ENCODE data around the gene CYP1B1.
"Not testable (repeated sequence)": the region's sequence is repeated elsewhere in the genome, so short reads cannot be mapped to it uniquely, and the experiment has no call there.

The CYP1B1 gene

DNA sequence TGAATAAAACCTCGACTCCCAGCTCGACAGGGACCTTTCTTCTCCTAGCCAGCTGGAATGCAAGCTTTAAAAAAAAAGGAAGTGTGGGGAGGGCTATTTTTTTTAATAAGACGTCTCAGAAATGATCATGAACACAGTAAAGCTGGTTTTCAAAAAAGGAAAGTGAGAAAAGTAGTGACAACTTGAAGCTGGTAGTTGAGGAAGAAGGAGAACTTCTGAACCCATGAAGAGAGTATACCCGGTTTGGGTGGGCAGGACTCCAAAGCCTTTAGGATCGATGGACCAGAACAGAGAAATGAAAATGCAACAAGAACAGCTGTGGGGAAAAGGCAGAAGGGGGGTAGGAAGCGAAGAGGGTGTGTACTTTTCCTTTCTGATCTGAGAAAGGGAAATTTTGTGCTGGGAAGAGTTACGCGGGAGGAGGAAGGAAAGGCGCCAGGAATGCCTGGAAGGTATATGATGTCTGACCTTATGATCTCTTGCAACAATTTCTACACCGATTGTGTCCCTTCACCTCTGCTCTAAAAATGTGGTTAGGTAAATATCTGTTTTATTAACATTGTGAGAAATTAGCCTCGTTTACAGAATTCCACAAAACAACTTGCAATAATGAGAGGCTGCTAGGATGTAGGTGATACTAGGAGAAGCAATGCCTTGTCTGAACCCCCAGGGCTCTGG, 22.6 kb upstream of the CYP1B1 start:
- DNase-seq = no peak

DNA sequence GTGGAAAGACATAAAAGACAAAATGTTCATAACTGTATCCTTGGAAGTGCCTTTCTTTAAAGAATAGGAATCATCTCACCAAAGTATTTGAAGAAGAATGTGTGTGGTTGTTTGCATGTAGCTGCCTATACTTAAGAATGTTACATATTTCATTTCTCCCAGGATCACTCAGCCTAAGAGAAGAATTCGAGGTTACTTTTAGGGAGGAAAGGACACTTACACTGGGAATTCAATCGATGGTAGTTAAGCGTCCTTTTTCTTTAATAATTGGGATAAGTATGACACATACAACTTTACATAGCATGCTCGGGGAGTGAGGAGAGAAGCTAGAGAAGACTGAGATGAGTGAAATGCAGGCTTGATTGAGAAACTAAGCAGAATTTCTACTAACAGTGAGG, 22.0 kb upstream of the CYP1B1 start:
- no peak for DNase-seq

DNA sequence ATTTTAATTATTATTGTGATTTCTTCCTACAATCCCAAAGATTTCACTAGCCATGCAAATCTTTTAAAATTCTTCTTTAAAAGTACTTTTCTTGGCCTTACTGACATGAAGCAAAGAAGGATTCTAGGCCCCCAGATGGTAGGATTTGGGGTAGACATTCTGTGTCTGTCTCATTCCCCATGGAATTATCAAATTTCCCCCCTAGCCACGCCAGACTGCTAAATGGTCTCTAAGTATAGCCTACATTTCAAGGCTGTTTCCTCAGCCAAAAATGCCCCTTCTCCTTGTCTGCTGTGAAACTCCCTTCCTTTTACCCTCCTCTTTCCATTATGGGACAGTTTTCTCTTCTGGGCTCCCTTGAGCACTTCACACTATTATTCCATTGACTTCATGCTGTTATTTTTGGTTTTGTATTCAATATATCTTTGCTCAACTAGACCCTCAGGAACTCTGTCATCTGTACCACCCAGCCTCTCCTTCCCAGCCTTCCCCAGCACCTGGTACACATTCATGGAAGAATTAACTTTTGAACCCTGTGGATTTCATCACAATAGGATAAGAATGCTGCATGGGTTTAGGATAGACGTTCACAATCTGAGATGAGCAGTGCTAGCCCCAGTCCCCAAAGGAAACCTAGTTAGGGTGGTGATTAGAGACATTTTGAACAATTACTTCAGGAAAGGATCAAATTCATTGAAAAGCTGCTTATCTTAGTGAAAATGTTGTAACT, 21.5 kb upstream of the CYP1B1 start:
- DNase-seq = no peak

DNA sequence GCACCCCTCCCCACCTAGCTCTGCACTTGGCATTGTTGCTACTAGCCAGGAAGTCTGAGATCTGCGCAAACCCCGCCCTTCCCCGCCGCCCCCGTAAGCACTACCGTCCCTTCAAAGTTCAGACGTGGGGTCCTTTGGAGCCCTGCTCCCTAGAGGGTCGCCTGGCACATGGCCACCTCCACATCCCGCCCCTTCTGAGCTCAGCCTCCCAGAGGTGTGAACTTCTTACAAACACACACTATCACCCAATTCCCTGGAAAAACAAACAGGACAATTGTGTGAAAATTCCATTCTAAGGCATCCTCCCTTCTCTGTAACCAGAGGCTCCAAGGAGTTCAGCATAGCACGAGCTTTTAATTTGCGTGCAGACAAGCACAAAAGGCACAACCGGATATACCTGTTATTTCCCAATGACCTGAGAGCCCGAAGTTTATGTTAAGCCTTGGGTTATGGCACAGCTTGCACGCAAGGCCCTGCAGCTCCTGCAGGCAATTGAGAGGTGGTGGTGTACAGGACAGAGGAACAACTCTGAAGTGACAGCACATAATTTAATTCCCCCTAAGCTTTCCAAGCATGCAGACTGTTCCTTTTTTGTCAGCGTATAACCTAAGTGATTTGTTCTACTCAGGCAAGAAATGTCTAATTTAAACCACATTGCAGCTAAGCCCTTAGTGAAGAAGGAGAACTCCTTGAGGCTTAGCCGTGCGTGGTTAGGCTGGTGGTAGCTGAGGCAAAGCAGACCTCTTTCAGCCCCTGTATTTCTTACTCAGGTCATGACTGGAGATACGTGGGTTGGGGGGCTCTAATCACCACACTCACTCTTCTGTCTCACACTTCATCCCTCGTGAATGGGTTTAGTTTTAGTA, 20.3 kb upstream of the CYP1B1 start:
- no peak for DNase-seq

DNA sequence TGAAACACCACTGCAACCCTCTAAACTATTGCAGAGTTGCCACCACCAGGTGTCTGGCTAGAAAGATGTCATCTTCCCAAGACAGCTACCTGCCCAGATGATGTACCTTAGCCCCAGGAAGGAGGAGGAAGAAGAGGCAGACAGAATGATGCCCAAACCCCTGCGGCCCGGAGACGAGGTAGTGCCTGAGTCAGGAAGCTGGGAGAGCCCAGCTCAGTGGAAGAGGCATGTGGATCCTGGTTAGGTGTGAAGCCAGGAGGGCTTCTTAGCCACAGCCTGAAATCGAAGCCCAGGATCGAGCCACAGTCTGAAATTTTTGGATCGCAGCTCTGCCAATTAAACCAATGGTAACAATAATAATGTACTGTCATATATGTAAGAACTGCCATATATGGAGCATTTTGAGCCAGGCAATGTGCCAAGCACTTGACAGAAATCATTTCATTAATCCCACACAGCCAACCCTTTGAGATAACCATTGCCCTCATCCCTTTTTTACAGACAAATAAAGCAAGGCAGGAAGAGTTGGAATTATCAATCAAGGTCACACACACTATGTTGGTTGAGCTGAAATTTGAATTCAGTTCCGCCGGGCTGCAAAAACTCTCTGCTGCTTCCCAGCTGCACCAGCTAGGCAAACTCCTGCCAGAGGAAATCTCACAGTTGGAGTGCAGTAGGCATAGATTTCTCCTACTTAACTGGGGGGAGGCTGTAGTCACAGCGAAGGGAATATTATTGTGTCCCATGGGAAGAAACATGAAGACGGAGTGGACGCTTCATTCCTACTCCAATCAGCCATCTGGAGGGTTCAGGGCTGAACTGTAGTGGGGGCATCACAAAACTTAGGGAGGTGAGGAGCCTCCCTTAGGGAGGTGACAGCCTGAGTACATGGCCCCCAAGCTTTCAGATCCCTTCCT, 19.4 kb upstream of the CYP1B1 start:
- DNase-seq = no peak

DNA sequence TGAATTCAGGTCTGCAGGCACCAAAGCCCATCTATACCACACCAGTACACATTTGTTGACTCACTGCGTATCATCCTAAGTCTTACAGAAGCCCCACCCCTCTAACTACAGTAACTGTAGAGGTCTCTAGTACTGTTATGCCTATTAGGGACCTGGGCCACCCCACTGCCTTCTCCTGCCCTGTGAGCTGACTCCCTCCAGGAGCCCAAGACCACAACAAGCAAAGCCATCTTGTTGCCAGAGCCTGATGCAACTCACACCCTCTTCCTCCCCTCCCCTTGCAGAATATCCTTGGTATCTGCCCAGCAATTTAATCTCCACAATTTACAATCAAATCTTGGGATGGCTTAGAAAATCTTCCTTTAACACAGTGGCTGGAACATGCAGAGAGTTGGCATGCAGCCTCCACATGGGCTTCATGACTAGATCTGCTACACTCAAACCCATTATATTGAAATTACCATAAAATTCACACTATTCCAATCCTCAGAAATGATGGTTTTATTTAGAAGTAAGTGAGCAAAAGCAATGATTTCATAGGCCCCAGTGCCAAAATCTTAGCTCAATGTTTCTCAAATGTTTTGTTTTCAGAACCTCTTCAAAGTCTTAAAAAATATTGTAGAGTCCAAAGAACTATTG, 17.7 kb upstream of the CYP1B1 start:
- no peak for DNase-seq

DNA sequence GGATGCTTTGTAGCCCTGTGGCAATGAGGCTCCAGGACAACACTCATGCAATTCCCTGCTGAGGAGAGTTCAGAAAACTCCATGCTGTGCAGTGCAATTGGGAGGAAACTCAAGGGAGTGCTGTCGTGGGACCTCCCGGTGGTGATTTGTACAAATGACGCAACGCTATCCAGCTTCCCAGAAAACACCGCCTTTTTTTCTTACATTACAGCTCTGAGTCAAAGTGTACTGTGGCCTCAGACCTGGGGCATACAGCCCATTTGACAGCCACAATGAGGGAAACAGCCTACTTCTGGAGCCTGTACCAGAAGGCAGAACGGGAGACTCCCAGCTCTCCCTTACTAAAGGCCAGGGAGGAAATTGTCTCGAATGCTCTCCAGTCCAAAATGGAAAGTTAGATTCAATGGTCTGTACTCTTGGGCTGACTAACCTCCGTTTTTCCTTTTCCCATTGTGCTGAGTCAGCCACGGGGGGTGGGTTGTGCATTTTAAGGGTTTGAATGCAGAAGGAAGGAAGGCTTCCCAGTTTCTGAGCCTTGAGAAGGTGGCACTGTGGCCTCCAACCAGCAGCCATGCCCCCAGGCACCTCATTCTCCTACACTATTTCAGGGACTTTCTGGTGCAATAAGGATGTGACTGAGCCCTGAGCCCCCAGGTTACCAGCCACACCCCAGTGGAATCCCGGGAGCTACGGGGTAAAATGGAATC, 16.4 kb upstream of the CYP1B1 start:
- DNase-seq = no peak

DNA sequence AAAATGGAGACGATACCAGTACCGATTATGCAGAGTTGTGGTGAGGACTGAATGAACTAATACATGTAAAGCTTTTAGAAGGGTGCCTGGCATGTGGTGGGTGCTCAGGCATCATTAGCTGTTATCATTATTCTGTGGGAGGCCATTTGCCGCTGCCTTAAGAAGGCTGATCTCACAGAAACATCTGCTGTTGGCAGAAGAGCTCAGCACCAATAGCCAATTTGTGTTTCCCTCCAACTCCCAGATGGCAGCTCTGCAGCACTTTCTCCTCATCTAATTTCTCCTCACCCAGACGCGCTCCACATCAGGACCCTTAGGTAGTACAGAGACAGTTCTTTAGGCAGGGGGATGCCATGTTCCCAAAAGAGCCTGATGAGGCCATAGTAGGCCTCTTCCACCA, 15.8 kb upstream of the CYP1B1 start:
- DNase-seq = no peak

DNA sequence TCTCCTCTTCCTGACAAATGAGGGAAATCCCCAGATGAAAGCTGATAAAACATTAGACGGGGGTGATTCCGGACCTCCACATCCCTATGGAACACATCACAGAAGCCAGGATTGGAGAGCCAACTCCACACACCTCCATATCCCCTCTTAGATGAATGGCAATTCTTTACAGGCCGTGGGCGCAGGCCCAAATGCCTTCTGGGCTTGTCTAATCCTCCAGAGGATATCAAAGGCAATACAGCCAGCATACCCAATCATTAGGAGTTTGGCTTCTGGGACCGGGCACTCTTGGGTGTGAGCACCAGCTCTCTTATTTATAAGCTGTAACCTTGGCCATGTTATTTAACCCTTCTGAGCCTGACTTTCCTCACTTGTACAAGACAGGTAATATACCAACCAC, 15.0 kb upstream of the CYP1B1 start:
- no peak for DNase-seq

DNA sequence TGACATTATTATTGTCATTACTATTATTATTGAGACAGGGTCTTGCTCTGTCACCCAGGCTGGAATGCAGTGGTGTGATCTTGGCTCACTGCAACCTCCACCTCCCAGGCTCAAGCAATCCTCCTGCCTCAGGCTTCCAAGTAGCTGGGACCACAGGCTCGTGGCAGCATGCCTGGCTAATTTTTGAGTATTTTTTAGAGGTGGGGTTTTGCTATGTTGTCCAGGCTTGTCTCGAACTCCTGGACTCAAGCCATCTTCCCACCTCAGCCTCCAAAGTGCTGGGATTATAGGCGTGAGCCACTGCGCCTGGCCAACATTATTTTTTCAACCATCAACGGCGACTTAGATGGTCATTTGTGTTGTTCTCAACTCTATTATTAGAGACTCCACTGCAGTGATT, 14.3 kb upstream of the CYP1B1 start:
- not testable (repeated sequence) for DNase-seq

DNA sequence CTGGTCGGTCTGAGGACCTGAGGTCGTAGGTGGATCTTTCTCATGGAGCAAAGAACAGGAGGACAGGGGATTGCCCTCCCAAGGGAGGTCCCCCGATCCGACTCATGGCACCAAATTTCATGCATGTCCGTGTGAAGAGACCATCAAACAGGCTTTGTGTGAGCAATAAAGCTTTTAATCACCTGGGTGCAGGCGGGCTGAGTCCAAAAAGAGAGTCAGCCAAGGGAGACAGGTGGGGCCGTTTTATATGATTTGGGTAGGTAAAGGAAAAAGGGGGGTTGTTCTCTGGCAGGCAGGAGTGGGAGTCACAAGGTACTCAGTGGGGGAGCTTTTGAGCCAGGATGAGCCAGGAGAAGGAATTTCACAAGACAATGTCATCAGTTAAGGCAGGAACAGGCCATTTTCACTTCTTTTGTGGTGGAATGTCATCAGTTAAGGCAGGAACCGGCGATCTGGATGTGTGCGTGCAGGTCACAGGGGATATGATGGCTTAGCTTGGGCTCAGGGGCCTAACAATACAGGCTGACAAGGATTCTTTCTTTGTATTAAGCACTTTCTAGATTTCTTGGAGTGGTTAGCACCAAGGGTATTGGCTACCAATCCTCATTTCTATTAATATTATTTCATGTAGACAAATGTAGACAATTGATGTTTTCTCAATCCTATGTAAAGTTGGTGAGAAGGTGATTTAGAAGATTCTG, 10.2 kb upstream of the CYP1B1 start:
- not testable (repeated sequence) for DNase-seq

DNA sequence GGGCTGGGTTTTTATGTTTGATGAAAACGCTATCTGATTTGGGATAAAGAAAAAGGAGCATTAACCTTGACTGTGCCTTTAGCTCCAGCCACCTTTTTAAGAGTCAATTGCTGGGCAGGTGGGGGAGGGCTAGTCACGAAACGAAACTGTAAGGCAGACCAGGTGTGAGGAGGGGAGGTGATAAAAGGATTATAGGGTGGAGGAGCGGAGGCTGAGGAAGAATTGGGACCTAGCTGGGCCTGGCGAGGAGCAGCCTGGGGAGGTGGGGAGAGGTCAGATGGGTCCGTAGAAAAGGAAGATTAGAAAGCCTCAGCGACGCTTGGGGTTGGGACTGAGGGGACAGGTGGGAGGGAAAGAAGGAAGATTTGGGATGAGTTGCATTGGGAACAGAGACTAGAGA, 8.6 kb upstream of the CYP1B1 start:
- DNase-seq = not testable (repeated sequence)

DNA sequence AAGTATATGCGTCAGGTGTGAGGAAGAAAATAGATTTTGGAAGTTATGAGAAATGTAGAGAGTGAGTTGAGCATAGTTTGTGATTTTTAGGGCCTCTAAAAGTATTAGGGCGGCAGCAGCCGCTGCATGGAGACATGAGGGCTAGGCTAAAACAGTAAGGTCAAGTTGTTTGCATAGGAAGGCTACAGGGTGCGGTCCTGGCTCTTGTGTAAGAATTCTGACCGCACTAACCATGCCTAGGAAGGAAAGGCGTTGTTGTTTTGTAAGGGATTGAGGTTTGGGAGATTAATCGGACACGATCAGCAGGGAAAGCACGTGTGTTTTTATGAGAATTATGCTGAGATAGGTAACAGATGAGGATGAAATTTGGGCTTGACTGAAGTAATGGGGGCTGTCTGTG, 6.8 kb upstream of the CYP1B1 start:
- DNase-seq = not testable (repeated sequence)

DNA sequence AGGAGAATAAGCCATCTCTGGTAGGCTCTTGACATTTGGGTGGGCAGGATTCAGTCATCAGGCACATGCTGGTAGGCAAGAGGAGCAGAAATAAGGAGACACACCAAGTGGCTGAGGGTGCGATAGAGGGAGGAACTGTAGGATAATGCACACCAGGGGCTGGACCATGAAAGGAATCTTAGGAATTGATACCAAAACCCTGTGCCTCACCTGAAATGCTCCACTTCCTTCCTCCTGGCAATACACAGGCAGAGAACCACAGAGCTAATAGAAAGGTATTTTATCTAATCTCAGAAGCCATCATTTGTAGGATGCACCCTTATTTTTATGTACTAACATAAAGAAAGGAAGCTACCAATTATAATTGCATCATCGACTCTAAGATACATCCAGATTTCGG, 4.4 kb upstream of the CYP1B1 start:
- no peak for DNase-seq

DNA sequence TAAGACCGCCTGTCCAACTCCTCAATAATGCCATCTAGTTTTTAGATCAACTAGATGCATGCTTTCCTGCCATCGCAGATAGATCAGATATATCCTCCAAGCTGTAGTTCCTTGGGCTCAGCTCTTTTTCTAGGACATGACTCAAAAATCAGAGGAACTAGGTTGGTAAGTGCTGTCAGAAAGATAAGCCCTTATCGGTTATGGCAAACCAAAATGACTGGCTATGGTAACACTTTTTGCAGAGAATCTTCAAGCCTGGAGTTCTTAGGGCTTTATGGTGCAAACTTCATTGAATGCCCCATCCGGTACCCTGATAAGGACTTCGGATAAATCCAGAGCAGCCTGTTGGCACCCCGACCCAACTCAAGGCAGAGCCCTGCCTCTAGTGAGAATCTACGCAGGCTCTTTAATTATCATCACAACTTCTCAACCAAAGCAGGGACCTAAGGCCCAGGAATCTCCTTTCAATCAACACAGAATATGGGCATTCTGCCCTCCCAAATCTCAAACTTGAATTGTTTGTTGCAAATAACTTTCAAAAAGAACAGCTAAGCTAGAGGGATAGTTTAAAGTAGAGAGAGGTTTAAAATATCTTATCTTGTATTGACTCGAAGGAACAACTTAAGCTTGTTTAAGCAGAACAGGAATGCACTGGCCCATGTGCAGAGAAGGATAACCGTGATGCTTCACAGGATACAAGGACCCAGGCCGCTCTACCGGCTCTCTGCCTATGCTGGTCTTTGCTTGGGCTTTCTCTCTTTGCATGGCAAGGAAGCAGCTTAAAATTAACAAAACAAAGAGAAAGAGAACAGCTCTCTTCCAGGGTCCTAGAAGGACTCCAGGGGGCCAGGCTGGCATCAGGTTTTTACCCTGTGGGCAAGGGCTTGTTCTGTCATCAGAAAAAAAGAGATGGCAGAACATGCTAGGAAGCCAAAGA, 3.4 kb upstream of the CYP1B1 start:
- DNase-seq = no peak

DNA sequence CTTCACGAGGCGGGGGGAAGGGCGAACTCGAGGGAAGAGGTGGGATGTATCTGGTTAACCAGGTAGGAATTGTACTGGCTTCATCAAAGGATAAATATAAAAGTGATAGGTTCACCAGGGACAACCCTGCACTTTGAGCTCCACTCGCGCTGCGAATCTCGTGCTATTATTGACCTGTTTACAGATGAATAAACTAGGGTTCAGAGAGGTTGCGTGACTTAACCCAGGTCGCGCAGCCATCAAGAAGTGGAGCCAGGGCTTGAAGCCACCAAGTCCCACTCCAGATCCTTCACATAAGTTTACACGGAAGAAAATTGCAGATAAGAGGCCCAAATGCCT, 1.4 kb upstream of the CYP1B1 start:
- DNase-seq = no peak

DNA sequence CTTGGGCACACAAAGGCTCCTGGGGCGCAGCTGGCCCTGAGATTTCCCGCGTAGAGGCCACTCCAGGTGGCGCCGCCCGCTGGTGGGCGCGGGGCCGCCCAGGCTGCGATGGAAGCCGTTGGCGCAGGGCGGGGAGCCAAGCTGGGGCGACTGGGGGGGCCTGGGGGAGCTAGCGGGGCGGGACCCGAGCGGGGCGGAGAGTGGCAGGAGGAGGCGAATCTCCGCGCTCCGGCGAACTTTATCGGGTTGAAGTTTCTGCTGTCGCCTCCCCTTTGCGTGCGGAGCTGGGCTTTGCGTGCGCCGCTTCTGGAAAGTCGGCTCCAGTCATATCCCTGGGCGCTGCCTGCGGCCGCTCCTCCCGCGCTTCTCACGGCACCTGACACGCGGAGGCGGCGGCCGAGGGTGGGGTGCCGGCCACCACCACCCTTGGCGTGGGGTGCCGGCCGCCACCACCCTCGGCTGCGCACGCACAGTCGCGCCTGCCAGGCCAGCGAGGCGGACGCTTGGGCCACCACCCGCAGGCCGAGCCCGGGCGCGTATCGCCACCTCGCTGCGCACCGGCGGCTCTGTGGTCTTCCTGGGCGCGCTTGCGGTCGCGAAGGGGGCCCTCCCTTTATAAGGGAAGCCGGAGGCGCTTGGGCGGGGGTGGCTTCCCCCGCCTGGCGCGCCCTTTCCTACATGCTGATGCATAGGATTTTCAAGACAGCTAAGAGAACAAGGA, 919 bp upstream of the CYP1B1 start:
- peak; percentile 24 for DNase-seq

DNA sequence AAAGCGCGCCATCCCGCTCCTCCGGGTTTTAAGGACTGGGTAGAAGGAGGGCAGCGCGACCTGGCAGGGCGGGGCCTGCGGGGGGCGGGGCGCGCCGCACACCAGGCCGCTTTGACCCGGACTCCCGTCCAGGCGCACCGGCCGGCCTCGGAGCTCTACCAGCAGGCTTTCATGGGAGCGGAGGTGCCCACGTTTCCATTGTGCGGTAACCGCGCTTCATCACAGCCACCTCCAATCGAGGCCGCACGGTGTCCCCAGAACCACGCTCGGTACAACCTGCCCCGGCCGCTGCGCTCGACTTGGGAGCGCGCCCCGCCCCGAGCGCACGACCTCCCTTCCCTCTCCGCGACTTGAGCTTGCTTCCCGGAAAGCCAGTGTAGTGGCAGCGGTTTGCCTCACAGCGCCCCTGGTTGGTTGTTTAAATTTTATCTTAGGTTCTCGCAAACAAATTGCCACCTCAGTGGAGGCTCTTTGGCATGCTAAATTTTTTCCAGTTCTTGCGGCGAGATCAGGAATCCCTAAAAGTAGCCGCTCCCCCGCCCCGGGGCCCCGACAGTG, 280 bp upstream of the CYP1B1 start:
- DNase-seq = peak; percentile 42

Measured in CD4-positive, alpha-beta T cell treated with Interleukin-15 for 1 hour (primary cell).